Transverse colon (tissue), 4 donors: ENCODE measurements around the gene APC2.

Experiments
- EP300 ChIP-seq: sonication (generic); formaldehyde crosslinking; IDR thresholded peaks from one replicate; pipeline ENCODE4 v1.6.1; 2017; ENCODE audit warnings: antibody characterized with exemption, low read depth
- POLR2A ChIP-seq: fragments of 450-650 bp; IDR thresholded peaks from one replicate; pipeline ENCODE4 v1.6.1; 2016; ENCODE audit warnings: antibody characterized with exemption, mild to moderate bottlenecking, moderate library complexity
- POLR2AphosphoS5 ChIP-seq, 3 donors: sonication (generic); formaldehyde crosslinking; IDR thresholded peaks; one replicate each; pipeline ENCODE4 v1.6.1; 2016; ENCODE audit warnings: antibody characterized with exemption in 3 of 3
- TF ChIP-seq, protein P1 (sequence below), 5 experiments: fragments of 200-600 bp in 3 of 5; fragments of 450-650 bp in 2 of 5; sonication (generic) in 3 of 5; IDR thresholded peaks; 1 replicate in 2 of 5; 2 replicates in 3 of 5; pipeline ENCODE4 v1.5.1; 2016 to 2017; ENCODE audit warnings: antibody characterized with exemption in 5 of 5, inconsistent platforms in 3 of 5, mild to moderate bottlenecking in 2 of 5, moderate library complexity in 1 of 5

DNA sequence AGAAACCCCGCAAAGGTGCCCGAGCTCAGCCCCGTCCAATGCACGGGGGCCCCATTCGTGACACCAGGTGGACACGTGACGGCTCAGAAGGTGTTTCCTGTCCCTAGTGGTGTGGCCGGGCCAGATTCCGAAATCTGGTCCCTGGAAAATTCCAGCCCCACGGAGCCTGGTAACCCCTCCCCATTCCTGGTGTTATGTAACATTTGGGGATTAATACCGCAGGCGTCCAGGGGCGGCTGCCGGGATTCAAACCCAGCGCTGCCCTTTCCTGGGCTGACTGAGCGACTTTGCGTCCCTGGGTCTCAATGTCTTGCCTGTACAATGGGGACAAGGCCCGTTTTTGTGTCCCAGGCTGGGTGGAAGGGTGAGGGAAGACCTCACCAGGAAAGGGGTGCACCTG is 72.9 kb downstream of the APC2 start:
- no peak for TF ChIP-seq POLR2AphosphoS5 (IDR thresholded peaks at IDR 0.05)
- TF ChIP-seq, protein P1, sequence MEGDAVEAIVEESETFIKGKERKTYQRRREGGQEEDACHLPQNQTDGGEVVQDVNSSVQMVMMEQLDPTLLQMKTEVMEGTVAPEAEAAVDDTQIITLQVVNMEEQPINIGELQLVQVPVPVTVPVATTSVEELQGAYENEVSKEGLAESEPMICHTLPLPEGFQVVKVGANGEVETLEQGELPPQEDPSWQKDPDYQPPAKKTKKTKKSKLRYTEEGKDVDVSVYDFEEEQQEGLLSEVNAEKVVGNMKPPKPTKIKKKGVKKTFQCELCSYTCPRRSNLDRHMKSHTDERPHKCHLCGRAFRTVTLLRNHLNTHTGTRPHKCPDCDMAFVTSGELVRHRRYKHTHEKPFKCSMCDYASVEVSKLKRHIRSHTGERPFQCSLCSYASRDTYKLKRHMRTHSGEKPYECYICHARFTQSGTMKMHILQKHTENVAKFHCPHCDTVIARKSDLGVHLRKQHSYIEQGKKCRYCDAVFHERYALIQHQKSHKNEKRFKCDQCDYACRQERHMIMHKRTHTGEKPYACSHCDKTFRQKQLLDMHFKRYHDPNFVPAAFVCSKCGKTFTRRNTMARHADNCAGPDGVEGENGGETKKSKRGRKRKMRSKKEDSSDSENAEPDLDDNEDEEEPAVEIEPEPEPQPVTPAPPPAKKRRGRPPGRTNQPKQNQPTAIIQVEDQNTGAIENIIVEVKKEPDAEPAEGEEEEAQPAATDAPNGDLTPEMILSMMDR (IDR thresholded peaks at IDR 0.05) = no peak
- TF ChIP-seq POLR2A = no peak
- no peak for TF ChIP-seq EP300
